ENCODE measurements around the gene NME7. TPM values are rescaled to one million over a fixed set of nuclear protein-coding genes. Genes with fewer than 3 reads are reported as not detected.

The NME7 gene
- total RNA-seq, 2 donors from 2014 or later = 6.2 TPM

DNA sequence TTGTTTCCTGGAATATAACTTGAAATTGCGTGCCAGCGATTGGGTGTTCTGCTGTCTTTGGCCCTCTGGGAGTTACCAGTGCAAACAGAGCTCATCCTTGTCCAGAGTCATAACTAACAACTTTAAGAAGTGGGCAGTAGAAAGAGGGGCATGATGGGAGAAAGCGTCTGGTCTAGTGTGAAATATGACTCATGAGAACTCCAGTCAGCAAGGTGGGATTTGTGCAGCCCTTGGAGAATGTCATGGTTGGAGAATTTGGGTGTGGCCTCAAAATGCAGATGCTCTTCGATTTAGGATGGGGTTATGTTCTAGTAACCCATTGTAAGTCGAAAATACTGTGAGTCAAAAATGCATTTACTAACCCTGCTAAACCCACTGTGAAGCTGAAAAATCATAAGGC is 248.2 kb downstream of the NME7 start:
- peaks cover 17% of the 10 kb centered on the region for H3K4me1 Mint-ChIP-seq (ENCODE audit: low read depth)
- H3K27ac Mint-ChIP-seq = no peak overlapping the region
- no peak for DNase-seq
- H3K27me3 Mint-ChIP-seq (ENCODE audit: low read depth) = no peaks in the 10 kb centered on the region
- H3K36me3 Mint-ChIP-seq (ENCODE audit: insufficient read depth in 2 of 2) = peaks cover 0 to under 1% of the 10 kb centered on the region in 2 donors
- no peak overlapping the region for H3K4me3 Mint-ChIP-seq
- no peaks in the 10 kb centered on the region for H3K9me3 Mint-ChIP-seq
- ATAC-seq (replicated peaks in 1 of 2) = no peak

DNA sequence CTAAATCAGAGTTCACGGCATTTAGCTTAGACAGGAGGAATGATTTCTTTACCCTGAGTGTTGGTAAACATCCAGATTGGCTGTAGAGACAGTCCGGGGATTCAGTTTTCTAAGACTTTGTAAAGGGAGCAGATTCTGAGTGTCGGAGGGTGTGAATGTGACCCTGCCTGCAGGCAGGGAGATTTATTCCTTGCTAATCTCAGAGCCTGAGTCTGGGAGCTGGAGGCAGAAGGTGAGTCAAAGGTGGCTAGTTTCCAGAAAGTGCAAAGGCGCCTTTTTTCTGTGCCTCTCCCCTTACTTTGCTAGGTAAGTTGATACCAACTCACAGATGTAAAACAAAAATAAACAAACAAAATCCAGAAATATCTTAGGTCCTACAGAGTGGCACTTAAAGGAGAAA is 249.4 kb downstream of the NME7 start:
- Mint-ChIP-seq H3K4me3 (no peak overlapping the region), H3K27ac (no peak overlapping the region), H3K9me3 (no peaks in the 10 kb centered on the region), H3K27me3 (ENCODE audit: low read depth) (no peaks in the 10 kb centered on the region), H3K4me1 (ENCODE audit: low read depth) (peaks cover 17% of the 10 kb centered on the region), H3K36me3 (ENCODE audit: insufficient read depth in 2 of 2) (peaks cover 0 to 2% of the 10 kb centered on the region in 2 donors)
- ATAC-seq (replicated peaks in 1 of 2) = no peak
- DNase-seq = no peak

GRCh38 chr1:169117599-169117998 is 250.0 kb downstream of the NME7 start:
- Mint-ChIP-seq H3K9me3 (no peaks in the 10 kb centered on the region), H3K4me3 (no peak overlapping the region), H3K27ac (no peak overlapping the region), H3K36me3 (ENCODE audit: insufficient read depth in 2 of 2) (peaks cover 0 to 2% of the 10 kb centered on the region in 2 donors), H3K4me1 (ENCODE audit: low read depth) (peaks cover 17% of the 10 kb centered on the region), H3K27me3 (ENCODE audit: low read depth) (no peaks in the 10 kb centered on the region)
- no peak for ATAC-seq (replicated peaks in 1 of 2)
- DNase-seq = no peak

- DNase-seq = no peak
- peaks cover 0 to 3% of the 10 kb centered on the region in 2 donors for H3K36me3 Mint-ChIP-seq (ENCODE audit: insufficient read depth in 2 of 2)
Observed at GRCh38 chr1:169117014-169117413, 250.6 kb downstream of the NME7 start.

DNA sequence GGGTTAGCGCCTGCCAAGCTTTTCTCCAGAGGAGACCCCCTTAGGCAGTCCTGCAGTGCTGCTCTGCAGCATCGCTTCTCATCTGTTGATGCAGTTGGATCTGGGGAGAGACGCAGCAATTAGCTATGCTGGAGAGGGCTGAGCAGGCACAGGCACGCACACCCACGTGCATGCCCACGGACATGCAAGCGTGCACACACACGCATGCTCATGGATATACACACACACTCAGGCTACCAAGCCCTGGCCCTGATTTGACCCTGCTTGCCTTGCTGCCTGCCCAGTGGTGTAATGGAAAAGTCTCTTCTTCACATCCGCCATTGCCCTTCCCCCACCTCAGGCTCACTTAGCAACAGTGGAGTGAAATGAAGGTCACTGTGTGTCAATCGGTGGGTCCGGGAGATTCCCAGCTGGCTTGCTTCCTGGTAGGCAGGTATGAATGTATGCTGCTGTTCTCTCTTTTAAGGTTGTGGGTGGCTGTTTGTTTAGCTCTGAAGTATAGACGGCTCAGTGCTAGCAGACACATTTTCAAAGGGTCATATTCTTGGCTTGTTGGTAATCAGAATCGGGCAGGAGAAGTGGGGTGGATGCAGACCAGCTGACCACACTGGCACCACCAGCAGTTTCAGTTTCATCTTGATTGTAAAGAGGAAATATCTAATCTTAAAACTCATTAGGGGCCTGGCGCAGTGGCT is 251.6 kb downstream of the NME7 start:
- peak in 1 of 2 donors; percentile 22 for DNase-seq
- H3K27ac Mint-ChIP-seq = no peak overlapping the region
- peak; percentile 61 to 80 for ATAC-seq (replicated peaks in 1 of 2)
- H3K27me3 Mint-ChIP-seq (ENCODE audit: low read depth) = no peaks in the 10 kb centered on the region
- H3K4me1 Mint-ChIP-seq (ENCODE audit: low read depth) = peaks cover 17% of the 10 kb centered on the region
- peak overlapping the region in 1 of 2 donors; percentile 11 for H3K4me3 Mint-ChIP-seq
- no peaks in the 10 kb centered on the region for H3K9me3 Mint-ChIP-seq
- H3K36me3 Mint-ChIP-seq (ENCODE audit: insufficient read depth in 2 of 2) = peaks cover 0 to 3% of the 10 kb centered on the region in 2 donors

More at GRCh38 chr1:169117014-169117413, 250.6 kb downstream of the NME7 start:
- H3K4me1 Mint-ChIP-seq (ENCODE audit: low read depth) = peaks cover 17% of the 10 kb centered on the region
- H3K27ac Mint-ChIP-seq = no peak overlapping the region
- peak overlapping the region in 1 of 2 donors; percentile 34 for H3K4me3 Mint-ChIP-seq
- peak in 1 of 2 donors; percentile 18 for ATAC-seq (replicated peaks in 1 of 2)
- H3K9me3 Mint-ChIP-seq = no peaks in the 10 kb centered on the region
- H3K27me3 Mint-ChIP-seq (ENCODE audit: low read depth) = no peaks in the 10 kb centered on the region

GRCh38 chr1:169113613-169114119 is 253.9 kb downstream of the NME7 start:
- Mint-ChIP-seq H3K4me1 (ENCODE audit: low read depth) (peaks cover 39% of the 10 kb centered on the region), H3K27ac (no peak overlapping the region), H3K9me3 (no peaks in the 10 kb centered on the region), H3K36me3 (ENCODE audit: insufficient read depth in 2 of 2) (peaks cover 0 to 3% of the 10 kb centered on the region in 2 donors), H3K4me3 (no peak overlapping the region), H3K27me3 (ENCODE audit: low read depth) (no peaks in the 10 kb centered on the region)
- no peak for DNase-seq
- no peak for ATAC-seq (replicated peaks in 1 of 2)

- H3K27me3 Mint-ChIP-seq (ENCODE audit: low read depth) = no peaks in the 10 kb centered on the region
- peaks cover 52% of the 10 kb centered on the region for H3K4me1 Mint-ChIP-seq (ENCODE audit: low read depth)
- H3K27ac Mint-ChIP-seq = no peak overlapping the region
- DNase-seq = no peak
- H3K36me3 Mint-ChIP-seq (ENCODE audit: insufficient read depth in 2 of 2) = peaks cover 0 to 6% of the 10 kb centered on the region in 2 donors
- no peak for ATAC-seq (replicated peaks in 1 of 2)
- H3K9me3 Mint-ChIP-seq = no peaks in the 10 kb centered on the region
- no peak overlapping the region for H3K4me3 Mint-ChIP-seq
Observed at GRCh38 chr1:169112241-169112640, 255.4 kb downstream of the NME7 start.

- Mint-ChIP-seq H3K4me1 (ENCODE audit: low read depth) (peaks cover 48% of the 10 kb centered on the region), H3K36me3 (ENCODE audit: insufficient read depth in 2 of 2) (peaks cover 0 to 9% of the 10 kb centered on the region in 2 donors), H3K4me3 (no peak overlapping the region), H3K27ac (no peak overlapping the region), H3K27me3 (ENCODE audit: low read depth) (no peaks in the 10 kb centered on the region), H3K9me3 (no peaks in the 10 kb centered on the region)
- no peak for ATAC-seq (replicated peaks in 1 of 2)
- DNase-seq = no peak
Observed at GRCh38 chr1:169111472-169111871, 256.1 kb downstream of the NME7 start.

- ATAC-seq (replicated peaks in 1 of 2) (no peak), DNase-seq (no peak)
- Mint-ChIP-seq H3K27me3 (ENCODE audit: low read depth) (no peaks in the 10 kb centered on the region), H3K27ac (no peak overlapping the region), H3K4me3 (peak overlapping the region in 1 of 2 donors; percentile 37), H3K36me3 (ENCODE audit: insufficient read depth in 2 of 2) (peaks cover 0 to 9% of the 10 kb centered on the region in 2 donors), H3K9me3 (no peaks in the 10 kb centered on the region), H3K4me1 (ENCODE audit: low read depth) (peaks cover 42% of the 10 kb centered on the region)
Observed at GRCh38 chr1:169110689-169111447, 256.7 kb downstream of the NME7 start.

GRCh38 chr1:169110236-169110635 is 257.4 kb downstream of the NME7 start:
- DNase-seq (no peak), ATAC-seq (replicated peaks in 1 of 2) (no peak)
- Mint-ChIP-seq H3K4me3 (peak overlapping the region; percentile 37 to 51), H3K27ac (no peak overlapping the region), H3K27me3 (ENCODE audit: low read depth) (no peaks in the 10 kb centered on the region), H3K9me3 (no peaks in the 10 kb centered on the region), H3K36me3 (ENCODE audit: insufficient read depth in 2 of 2) (peaks cover 0 to 9% of the 10 kb centered on the region in 2 donors), H3K4me1 (ENCODE audit: low read depth) (peaks cover 43% of the 10 kb centered on the region)

GRCh38 chr1:169109561-169110134 is 257.9 kb downstream of the NME7 start:
- ATAC-seq (replicated peaks in 1 of 2) (no peak), DNase-seq (no peak)
- Mint-ChIP-seq H3K4me3 (peak overlapping the region; percentile 37 to 51), H3K27me3 (ENCODE audit: low read depth) (no peaks in the 10 kb centered on the region), H3K36me3 (ENCODE audit: insufficient read depth in 2 of 2) (peaks cover 0 to 9% of the 10 kb centered on the region in 2 donors), H3K9me3 (no peaks in the 10 kb centered on the region), H3K27ac (no peak overlapping the region), H3K4me1 (ENCODE audit: low read depth) (peaks cover 49% of the 10 kb centered on the region)

GRCh38 chr1:169108863-169109560 is 258.6 kb downstream of the NME7 start:
- DNase-seq = peak in 1 of 2 donors; percentile 29
- H3K9me3 Mint-ChIP-seq = no peaks in the 10 kb centered on the region
- ATAC-seq (replicated peaks in 1 of 2) = no peak
- no peaks in the 10 kb centered on the region for H3K27me3 Mint-ChIP-seq (ENCODE audit: low read depth)
- peaks cover 0 to 7% of the 10 kb centered on the region in 2 donors for H3K36me3 Mint-ChIP-seq (ENCODE audit: insufficient read depth in 2 of 2)
- H3K4me3 Mint-ChIP-seq = peak overlapping the region; percentile 85 to 86
- peaks cover 51% of the 10 kb centered on the region for H3K4me1 Mint-ChIP-seq (ENCODE audit: low read depth)
- H3K27ac Mint-ChIP-seq = no peak overlapping the region
